AG10803 (cell line): Measurements from ENCODE around the gene NUCB1.
"Not testable (repeated sequence)": the region's sequence is repeated elsewhere in the genome, so short reads cannot be mapped to it uniquely, and the experiment has no call there.

Experiments used
- DNase-seq: peaks from one replicate; pipeline ENCODE4 v3.0.0; 2010; ENCODE audit warnings: low read depth
- H3K4me3 ChIP-seq: 2 replicates; pipeline ENCODE4 v1.5.1; 2011; ENCODE audit warnings: mild to moderate bottlenecking, low read length, control low read depth
- CTCF ChIP-seq: conservative IDR thresholded peaks from 2 replicates; pipeline ENCODE4 v1.5.1; 2011; ENCODE audit warnings: mild to moderate bottlenecking, low read length, control low read depth, inconsistent platforms

The NUCB1 gene

GRCh38 chr19:48921721-48922500 is 21.8 kb downstream of the NUCB1 start:
- no peak overlapping the region for H3K4me3 ChIP-seq
- DNase-seq = no peak
- no peak for TF ChIP-seq CTCF

GRCh38 chr19:48922548-48923490 is 22.7 kb downstream of the NUCB1 start:
- no peak for TF ChIP-seq CTCF
- H3K4me3 ChIP-seq = no peak overlapping the region
- DNase-seq = no peak

- no peak for TF ChIP-seq CTCF
- DNase-seq = peak; percentile 73
- no peak overlapping the region for H3K4me3 ChIP-seq
These were observed 25.2 kb downstream of the NUCB1 start for GRCh38 chr19:48925240-48925843.

GRCh38 chr19:48925890-48926289 is 25.8 kb downstream of the NUCB1 start:
- DNase-seq = not testable (repeated sequence)

GRCh38 chr19:48926909-48927308 is 26.8 kb downstream of the NUCB1 start:
- no peak overlapping the region for H3K4me3 ChIP-seq
- peak; percentile 96 for DNase-seq
- no peak for TF ChIP-seq CTCF

More at GRCh38 chr19:48925890-48926289, 25.8 kb downstream of the NUCB1 start:
- not testable (repeated sequence) for H3K4me3 ChIP-seq

GRCh38 chr19:48927692-48928091 is 27.6 kb downstream of the NUCB1 start:
- not testable (repeated sequence) for H3K4me3 ChIP-seq, DNase-seq

GRCh38 chr19:48928164-48929025 is 28.3 kb downstream of the NUCB1 start:
- no peak overlapping the region for H3K4me3 ChIP-seq
- no peak for DNase-seq
- TF ChIP-seq CTCF = no peak
